Glomerular visceral epithelial cell (primary cell): ENCODE data around the gene COL4A2.
"Not testable (repeated sequence)": the region's sequence is repeated elsewhere in the genome, so short reads cannot be mapped to it uniquely, and the experiment has no call there.

Experiments used
- DNase-seq: peaks from one replicate; pipeline ENCODE4 v3.0.0-alpha.2; 2016; ENCODE audit errors: extremely low spot score

COL4A2 gene

GRCh38 chr13:110474713-110475112 lies 167.6 kb downstream of the COL4A2 start:
- no peak for DNase-seq

- no peak for DNase-seq
Observed at GRCh38 chr13:110475117-110475516, 168.0 kb downstream of the COL4A2 start.

- no peak for DNase-seq
Observed at GRCh38 chr13:110475550-110476219, 168.6 kb downstream of the COL4A2 start.

- DNase-seq, result no peak
Observed at GRCh38 chr13:110476220-110476617, 169.1 kb downstream of the COL4A2 start.

GRCh38 chr13:110477706-110478245 lies 170.7 kb downstream of the COL4A2 start:
- no peak for DNase-seq

- no peak for DNase-seq
Observed at GRCh38 chr13:110478405-110479214, 171.5 kb downstream of the COL4A2 start.

GRCh38 chr13:110479215-110479545 lies 172.1 kb downstream of the COL4A2 start:
- DNase-seq, result no peak

- DNase-seq, result no peak
Observed at GRCh38 chr13:110479648-110480047, 172.6 kb downstream of the COL4A2 start.

GRCh38 chr13:110480161-110480560 lies 173.1 kb downstream of the COL4A2 start:
- DNase-seq, result no peak

- no peak for DNase-seq
Observed at GRCh38 chr13:110483386-110483968, 176.4 kb downstream of the COL4A2 start.

- no peak for DNase-seq
Observed at GRCh38 chr13:110484290-110485048, 177.4 kb downstream of the COL4A2 start.

GRCh38 chr13:110485604-110486003 lies 178.5 kb downstream of the COL4A2 start:
- peak; percentile 93 for DNase-seq

GRCh38 chr13:110486061-110486715 lies 179.1 kb downstream of the COL4A2 start:
- DNase-seq, result no peak

GRCh38 chr13:110486880-110487279 lies 179.8 kb downstream of the COL4A2 start:
- DNase-seq, result not testable (repeated sequence)

- no peak for DNase-seq
Observed at GRCh38 chr13:110490009-110490770, 183.1 kb downstream of the COL4A2 start.

GRCh38 chr13:110491869-110492678 lies 185.0 kb downstream of the COL4A2 start:
- DNase-seq, result no peak

GRCh38 chr13:110492679-110493593 lies 185.9 kb downstream of the COL4A2 start:
- no peak for DNase-seq

GRCh38 chr13:110493613-110494012 lies 186.5 kb downstream of the COL4A2 start:
- no peak for DNase-seq

- DNase-seq, result no peak
Observed at GRCh38 chr13:110495376-110495775, 188.3 kb downstream of the COL4A2 start.
